Right ventricle myocardium superior (tissue), 1 donor: ENCODE data around the gene SGMS1. TPM values are rescaled to one million over a fixed set of nuclear protein-coding genes. Genes with fewer than 3 reads are reported as not detected.
"Not testable (repeated sequence)": the region's sequence is repeated elsewhere in the genome, so short reads cannot be mapped to it uniquely, and the experiment has no call there.

Experiments
- ATAC-seq: fragments of 200-7000 bp; cut with Tn5 transposase; one replicate; pipeline ENCODE4 v1.9.1; 2020; ENCODE audit warnings: mild to moderate bottlenecking; ENCODE audit not compliant: poor library complexity
- DNase-seq: peaks from one replicate; pipeline ENCODE4 v3.0.0-alpha.2; 2020
- intact Hi-C: fragments of 100-400 bp; cut with DNase I; formaldehyde crosslinking; loops from one replicate; pipeline ENCODE4 v1.11.2; 2022
- total RNA-seq: library from RNA; stranded (reverse); fragmentation: NEBNext Ultra II Directional; extraction: Animal tissue kit (Norgen Biotek cat#: 25700); gene quantifications from one replicate; pipeline ENCODE4 v1.2.1, GENCODE V29; 2021
- donor health status: DM: no; HTN: yes; CAD: no; lungs with severe emphysema.

SGMS1 gene
- total RNA-seq, 1 donor from 2014 or later, result 18.3 TPM

- ATAC-seq, result no peak
- no peak for DNase-seq
- intact Hi-C loops, result loop anchor here (10.0 kb wide), 1 partner anchor 133 kb away; no protein-coding TSS in a partner anchor
These were observed 332.4 kb downstream of the SGMS1 start for GRCh38 chr10:50291261-50291850.

GRCh38 chr10:50289196-50289595 lies 334.6 kb downstream of the SGMS1 start:
- DNase-seq (no peak), ATAC-seq (no peak)
- intact Hi-C loops, result no loop called here

DNA sequence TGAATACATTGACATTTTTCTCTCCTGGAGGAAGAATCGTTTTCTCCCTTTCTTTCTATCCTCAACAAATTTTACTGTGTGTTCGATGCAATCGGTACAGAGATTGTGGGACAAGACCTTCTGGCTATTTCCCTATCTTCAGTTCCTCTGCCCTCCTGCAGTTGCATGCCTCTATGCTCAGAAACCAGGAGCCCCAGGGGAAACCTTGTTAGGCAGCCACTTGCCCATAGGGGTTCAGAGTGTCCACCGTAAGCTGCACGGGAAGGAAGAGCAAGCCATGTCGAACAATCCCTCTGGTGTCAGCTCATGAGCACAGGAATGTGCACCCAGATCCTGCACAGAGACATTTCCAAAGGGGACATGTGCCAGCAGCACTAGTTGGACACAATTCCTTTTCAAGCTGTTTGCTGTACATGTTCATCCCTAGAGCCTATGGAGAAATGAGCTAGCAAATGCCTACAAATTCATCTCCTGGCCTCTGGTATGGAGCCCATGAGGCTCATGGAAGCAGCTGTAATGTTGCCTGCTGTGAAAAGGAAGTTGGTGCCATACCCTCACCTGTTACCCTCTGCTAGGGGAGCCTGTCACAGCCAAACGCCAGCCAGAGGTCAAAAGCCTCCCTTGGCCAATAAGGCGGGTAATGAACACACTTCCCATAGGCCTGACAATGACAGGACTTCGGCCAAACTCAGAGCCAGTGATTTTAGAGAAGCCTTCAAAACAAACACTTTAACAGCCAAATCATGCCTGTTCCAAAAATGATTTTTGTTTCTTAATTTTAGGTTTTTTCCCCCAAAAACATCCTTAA lies 336.6 kb downstream of the SGMS1 start:
- ATAC-seq (no peak), DNase-seq (no peak)
- intact Hi-C loops, result no loop called here

DNA sequence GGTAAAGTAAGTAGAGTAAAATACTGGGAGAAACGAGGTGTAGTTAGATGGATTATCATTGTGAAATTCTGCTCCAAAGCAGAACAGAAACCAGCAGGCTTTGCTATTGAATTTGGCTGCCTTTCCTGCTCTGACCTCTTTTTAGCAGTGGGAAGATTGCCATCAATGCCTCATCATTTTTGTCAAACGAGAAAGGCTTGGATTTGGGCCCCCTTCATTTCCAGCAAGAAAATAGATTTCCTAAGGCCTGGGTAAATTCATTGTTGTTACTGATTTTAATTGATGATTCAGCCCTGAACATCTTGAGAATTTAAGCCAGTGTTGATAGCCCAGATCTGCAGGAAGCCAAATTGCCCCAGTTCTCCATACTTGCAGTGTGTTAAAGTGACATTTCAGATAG lies 337.2 kb downstream of the SGMS1 start:
- ATAC-seq, result peak; percentile 52
- DNase-seq, result no peak
- intact Hi-C loops, result no loop called here

- intact Hi-C loops, result no loop called here
- no peak for ATAC-seq
- no peak for DNase-seq
These were observed 341.7 kb downstream of the SGMS1 start for GRCh38 chr10:50281967-50282522.

- intact Hi-C loops, result no loop called here
- no peak for ATAC-seq
These were observed 342.4 kb downstream of the SGMS1 start for GRCh38 chr10:50281210-50281966.

GRCh38 chr10:50280049-50280841 lies 343.5 kb downstream of the SGMS1 start:
- DNase-seq (no peak), ATAC-seq (no peak)
- intact Hi-C loops, result no loop called here

More at GRCh38 chr10:50281210-50281966, 342.4 kb downstream of the SGMS1 start:
- no peak for DNase-seq

DNA sequence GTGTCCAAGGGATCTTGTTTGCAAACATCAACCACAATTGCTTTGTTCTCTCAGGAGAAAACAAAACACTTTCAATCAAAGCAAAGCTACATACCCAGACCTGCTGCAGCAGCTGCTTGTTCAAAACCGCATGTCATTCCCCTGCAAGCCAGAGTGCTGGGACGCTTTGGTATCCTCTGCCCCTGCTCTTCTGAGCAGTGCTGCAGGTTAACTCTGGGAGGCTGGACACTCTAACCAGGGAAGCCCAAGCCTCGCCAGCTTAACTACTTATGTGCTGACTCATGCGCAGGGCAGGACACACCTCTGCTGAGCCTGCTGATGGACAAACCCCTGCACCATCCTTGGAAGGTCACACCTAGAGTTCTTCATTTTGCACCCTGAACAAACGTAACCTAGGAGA lies 344.3 kb downstream of the SGMS1 start:
- DNase-seq, result no peak
- intact Hi-C loops, result no loop called here

DNA sequence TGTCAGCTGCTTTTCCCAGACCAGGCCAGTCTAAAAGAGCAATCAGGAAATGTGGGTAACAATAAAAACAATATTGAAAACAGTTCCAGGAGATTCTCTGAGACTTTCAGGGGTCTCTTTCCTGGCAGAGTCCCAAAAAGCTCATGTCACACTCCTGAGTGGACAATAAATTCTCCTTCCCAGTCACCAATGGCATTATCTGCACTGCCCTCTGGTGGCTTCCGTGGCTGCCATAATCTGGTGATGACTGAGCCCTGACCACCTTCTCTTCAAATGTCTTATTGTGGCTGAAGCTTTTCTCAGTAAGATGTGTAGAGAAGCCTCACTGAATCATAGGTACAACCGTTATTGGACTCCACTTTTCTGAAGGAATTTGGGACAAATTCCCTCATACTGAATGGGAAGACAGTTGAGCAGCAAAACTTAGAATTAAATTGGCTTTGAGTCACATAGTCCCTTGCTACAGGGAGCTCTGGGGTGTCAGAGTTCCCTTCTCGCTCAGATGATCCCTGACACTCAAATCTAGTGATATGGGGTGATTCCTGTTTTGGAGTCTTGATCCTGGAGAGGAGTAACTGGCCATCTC lies 348.0 kb downstream of the SGMS1 start:
- DNase-seq (peak; percentile 47), ATAC-seq (peak; percentile 58)
- intact Hi-C loops, result no loop called here

More for the DNA sequence above, 344.3 kb downstream of the SGMS1 start:
- ATAC-seq, result no peak

GRCh38 chr10:50272531-50272930 lies 351.2 kb downstream of the SGMS1 start:
- no peak for DNase-seq
- ATAC-seq, result no peak
- intact Hi-C loops, result no loop called here

- ATAC-seq, result no peak
- no peak for DNase-seq
- intact Hi-C loops, result no loop called here
These were observed 352.0 kb downstream of the SGMS1 start for GRCh38 chr10:50271564-50272250.

GRCh38 chr10:50267877-50268276 lies 355.9 kb downstream of the SGMS1 start:
- DNase-seq, intact Hi-C loops, ATAC-seq: not testable (repeated sequence)

- ATAC-seq, intact Hi-C loops, DNase-seq: not testable (repeated sequence)
These were observed 361.1 kb downstream of the SGMS1 start for GRCh38 chr10:50262625-50263024.

- no peak for DNase-seq
- ATAC-seq, result no peak
- intact Hi-C loops, result no loop called here
These were observed 362.9 kb downstream of the SGMS1 start for GRCh38 chr10:50260791-50261281.
